Astrocyte of the cerebellum (primary cell): ENCODE data around the gene SLC43A3.

Source experiments
- DNase-seq: peaks from one replicate; pipeline ENCODE4 v3.0.0-alpha.2; 2011; ENCODE audit warnings: low read depth
- H3K4me3 ChIP-seq: 2 replicates; pipeline ENCODE4 v1.5.1; 2011; ENCODE audit warnings: mild to moderate bottlenecking, low read depth, low read length, moderate library complexity
- CTCF ChIP-seq: IDR thresholded peaks from 2 replicates; pipeline ENCODE4 v1.5.1; 2012; ENCODE audit warnings: low read length, low read depth, moderate library complexity, mild to moderate bottlenecking; ENCODE audit errors: missing control alignments
- in situ Hi-C: cut with HindIII; loops from 2 replicates; pipeline ENCODE4 v1.10.0; 2017; ENCODE audit warnings: low sequenced_read_pairs

The SLC43A3 gene

GRCh38 chr11:57438345-57439285 is 11.7 kb upstream of the SLC43A3 start:
- in situ Hi-C loops, result no loop called here
- DNase-seq, result no peak
- no peak for TF ChIP-seq CTCF

GRCh38 chr11:57436031-57436430 is 9.1 kb upstream of the SLC43A3 start:
- DNase-seq, result no peak
- TF ChIP-seq CTCF, result no peak
- in situ Hi-C loops, result no loop called here
- no peak overlapping the region for H3K4me3 ChIP-seq

More at GRCh38 chr11:57438345-57439285, 11.7 kb upstream of the SLC43A3 start:
- no peak overlapping the region for H3K4me3 ChIP-seq

GRCh38 chr11:57434640-57435546 is 8.0 kb upstream of the SLC43A3 start:
- in situ Hi-C loops, result no loop called here
- DNase-seq, result peak; percentile 67
- no peak overlapping the region for H3K4me3 ChIP-seq
- TF ChIP-seq CTCF, result no peak

GRCh38 chr11:57432714-57433163 is 5.8 kb upstream of the SLC43A3 start:
- H3K4me3 ChIP-seq, result no peak overlapping the region
- in situ Hi-C loops, result no loop called here
- no peak for TF ChIP-seq CTCF
- peak; percentile 58 for DNase-seq

DNA sequence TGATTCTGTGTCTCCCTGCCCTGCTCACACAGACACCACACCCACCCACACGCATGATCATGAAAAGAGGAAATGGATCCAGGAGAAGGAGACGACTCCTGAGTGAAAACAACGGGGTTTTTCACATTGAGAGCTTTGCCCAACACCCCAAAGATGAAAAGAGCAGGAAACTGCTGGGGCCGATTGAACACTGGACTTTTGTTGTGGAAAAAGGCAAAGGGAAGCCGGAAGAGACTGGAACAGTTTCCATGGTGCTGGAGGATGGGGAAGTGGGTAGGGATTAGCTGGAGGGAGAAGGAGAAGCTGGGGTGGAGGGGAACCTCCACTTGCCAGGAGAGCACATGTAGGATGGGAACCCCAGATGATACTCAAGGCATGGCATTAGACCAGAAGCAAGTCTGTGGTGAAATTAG is 5.2 kb upstream of the SLC43A3 start:
- no peak overlapping the region for H3K4me3 ChIP-seq
- in situ Hi-C loops, result no loop called here
- no peak for TF ChIP-seq CTCF
- DNase-seq, result no peak

DNA sequence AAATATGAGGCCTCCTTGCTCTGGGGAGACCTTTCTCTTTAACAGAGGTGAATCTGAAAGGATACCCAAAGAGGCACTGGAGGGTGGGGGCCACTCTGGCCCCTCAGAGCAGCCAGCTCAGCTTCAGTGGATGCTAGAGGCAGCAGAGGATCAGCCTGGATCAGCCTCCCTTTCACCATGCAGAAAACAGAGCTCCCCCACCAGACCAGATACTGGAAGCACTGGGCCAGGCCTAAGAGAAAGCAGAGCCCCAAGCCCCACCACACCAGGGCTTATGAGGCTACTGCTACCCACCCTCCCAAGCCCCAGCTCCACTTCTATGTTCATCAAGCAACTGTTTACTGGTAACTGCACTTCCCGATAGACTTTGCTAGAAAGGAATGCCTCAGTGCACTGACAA is 4.0 kb upstream of the SLC43A3 start:
- DNase-seq, result no peak
- in situ Hi-C loops, result no loop called here
- no peak for TF ChIP-seq CTCF
- no peak overlapping the region for H3K4me3 ChIP-seq
